Measurements from ENCODE around the gene FAM241A. TPM values are rescaled to one million over a fixed set of nuclear protein-coding genes. Genes with fewer than 3 reads are reported as not detected.

FAM241A gene
- total and polyA plus RNA-seq, 2 of the 13 experiments (the other 11 are each of a cell fraction or from before 2014, with no cell fraction given), result 0.61 to 0.69 TPM

GRCh38 chr4:112231779-112232713 is 86.8 kb downstream of the FAM241A start, which contains the start of gene AP1AR (continued):
- TF ChIP-seq SIX4 (CRISPR knock-in tag; IDR thresholded peaks at IDR 0.05), result no peak
- TF ChIP-seq MYNN (CRISPR knock-in tag; IDR thresholded peaks at IDR 0.05; ENCODE audit: low read depth), result no peak
- no peak for TF ChIP-seq CC2D1A (CRISPR knock-in tag; IDR thresholded peaks at IDR 0.05)
- TF ChIP-seq ZNF558 (CRISPR knock-in tag; IDR thresholded peaks at IDR 0.05; ENCODE audit: borderline replicate concordance), result peak; percentile 99
- TF ChIP-seq SP5 (CRISPR knock-in tag; IDR thresholded peaks at IDR 0.05; ENCODE audit: borderline replicate concordance, low read depth), result peak; percentile 51; the same call in 1 of the 2 replicates
- TF ChIP-seq ZNF775 (CRISPR knock-in tag; IDR thresholded peaks at IDR 0.05; ENCODE audit: borderline replicate concordance), result peak; percentile 76; the same call in 1 of the 2 replicates
- TF ChIP-seq ZBTB21 (CRISPR knock-in tag; IDR thresholded peaks at IDR 0.05), result no peak
- TF ChIP-seq BRD4 (CRISPR knock-in tag; IDR thresholded peaks at IDR 0.05), result peak; percentile 40; the same call in 1 of the 2 replicates
- TF ChIP-seq, protein P1, sequence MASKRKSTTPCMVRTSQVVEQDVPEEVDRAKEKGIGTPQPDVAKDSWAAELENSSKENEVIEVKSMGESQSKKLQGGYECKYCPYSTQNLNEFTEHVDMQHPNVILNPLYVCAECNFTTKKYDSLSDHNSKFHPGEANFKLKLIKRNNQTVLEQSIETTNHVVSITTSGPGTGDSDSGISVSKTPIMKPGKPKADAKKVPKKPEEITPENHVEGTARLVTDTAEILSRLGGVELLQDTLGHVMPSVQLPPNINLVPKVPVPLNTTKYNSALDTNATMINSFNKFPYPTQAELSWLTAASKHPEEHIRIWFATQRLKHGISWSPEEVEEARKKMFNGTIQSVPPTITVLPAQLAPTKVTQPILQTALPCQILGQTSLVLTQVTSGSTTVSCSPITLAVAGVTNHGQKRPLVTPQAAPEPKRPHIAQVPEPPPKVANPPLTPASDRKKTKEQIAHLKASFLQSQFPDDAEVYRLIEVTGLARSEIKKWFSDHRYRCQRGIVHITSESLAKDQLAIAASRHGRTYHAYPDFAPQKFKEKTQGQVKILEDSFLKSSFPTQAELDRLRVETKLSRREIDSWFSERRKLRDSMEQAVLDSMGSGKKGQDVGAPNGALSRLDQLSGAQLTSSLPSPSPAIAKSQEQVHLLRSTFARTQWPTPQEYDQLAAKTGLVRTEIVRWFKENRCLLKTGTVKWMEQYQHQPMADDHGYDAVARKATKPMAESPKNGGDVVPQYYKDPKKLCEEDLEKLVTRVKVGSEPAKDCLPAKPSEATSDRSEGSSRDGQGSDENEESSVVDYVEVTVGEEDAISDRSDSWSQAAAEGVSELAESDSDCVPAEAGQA (IDR thresholded peaks at IDR 0.05; ENCODE audit: low read depth), result peak; percentile 6; the same call in 1 of the 2 replicates
- TF ChIP-seq, protein P1 (CRISPR knock-in tag; IDR thresholded peaks at IDR 0.05; ENCODE audit: borderline replicate concordance), result no peak
- no peak for TF ChIP-seq HNRNPH1 (optimal IDR thresholded peaks at IDR 0.05; ENCODE audit: low read depth, low read length)
- TF ChIP-seq REPIN1 (CRISPR knock-in tag; IDR thresholded peaks at IDR 0.05; ENCODE audit: borderline replicate concordance, low read depth), result peak; percentile 40; the same call in 1 of the 2 replicates
- no peak for TF ChIP-seq MTF1 (CRISPR knock-in tag; IDR thresholded peaks at IDR 0.05)
- no peak for TF ChIP-seq FOXK2 (IDR thresholded peaks at IDR 0.05)
- no peak for TF ChIP-seq KDM5A (IDR thresholded peaks at IDR 0.05; ENCODE audit: borderline replicate concordance, low read length)
- no peak for TF ChIP-seq CHD2 (IDR thresholded peaks at IDR 0.05; ENCODE audit: low read depth, low read length)
- no peak for TF ChIP-seq ZNF207 (IDR thresholded peaks at IDR 0.05; ENCODE audit: borderline replicate concordance)
- TF ChIP-seq ZNF687 (CRISPR knock-in tag; IDR thresholded peaks at IDR 0.05), result peak; percentile 94
- no peak for TF ChIP-seq ONECUT2 (CRISPR knock-in tag; IDR thresholded peaks at IDR 0.05)

All from HepG2 (cell line).